ENCODE measurements around the gene NEMP2.
"Not testable (repeated sequence)": the region's sequence is repeated elsewhere in the genome, so short reads cannot be mapped to it uniquely, and the experiment has no call there.

NEMP2 gene

GRCh38 chr2:190488516-190489233, 45.8 kb downstream of the NEMP2 start:
- no peak for DNase-seq

GRCh38 chr2:190486037-190486623, 48.4 kb downstream of the NEMP2 start:
- no peak for DNase-seq

GRCh38 chr2:190482451-190482850, 52.1 kb downstream of the NEMP2 start:
- DNase-seq = no peak

- DNase-seq = no peak
These were observed 53.2 kb downstream of the NEMP2 start for GRCh38 chr2:190481339-190481738.

GRCh38 chr2:190478572-190479195, 55.8 kb downstream of the NEMP2 start:
- DNase-seq = no peak

- no peak for DNase-seq
These were observed 56.7 kb downstream of the NEMP2 start for GRCh38 chr2:190477661-190478454.

GRCh38 chr2:190470256-190470826, 64.2 kb downstream of the NEMP2 start:
- DNase-seq = no peak

- DNase-seq = peak; percentile 6
These were observed 64.8 kb downstream of the NEMP2 start for GRCh38 chr2:190469771-190470170.

- peak; percentile 10 for DNase-seq
These were observed 65.5 kb downstream of the NEMP2 start for GRCh38 chr2:190468814-190469569.

GRCh38 chr2:190468354-190468753, 66.2 kb downstream of the NEMP2 start:
- not testable (repeated sequence) for DNase-seq

- no peak for DNase-seq
These were observed 66.9 kb downstream of the NEMP2 start for GRCh38 chr2:190467575-190468083.

GRCh38 chr2:190466819-190467446, 67.6 kb downstream of the NEMP2 start:
- no peak for DNase-seq

- DNase-seq = no peak
These were observed 69.5 kb downstream of the NEMP2 start for GRCh38 chr2:190465060-190465459.

- no peak for DNase-seq
These were observed 71.9 kb downstream of the NEMP2 start for GRCh38 chr2:190462611-190463010.

- no peak for DNase-seq
These were observed 72.3 kb downstream of the NEMP2 start for GRCh38 chr2:190462181-190462580.

- no peak for DNase-seq
These were observed 74.0 kb downstream of the NEMP2 start for GRCh38 chr2:190460487-190460886.

GRCh38 chr2:190459881-190460280, 74.6 kb downstream of the NEMP2 start:
- DNase-seq = no peak

- DNase-seq = no peak
These were observed 76.0 kb downstream of the NEMP2 start for GRCh38 chr2:190458352-190459107.

GRCh38 chr2:190457256-190457655, 77.3 kb downstream of the NEMP2 start:
- no peak for DNase-seq

- no peak for DNase-seq
These were observed 77.7 kb downstream of the NEMP2 start for GRCh38 chr2:190456833-190457232.
